ENCODE data around the gene CLEC11A. TPM values are rescaled to one million over a fixed set of nuclear protein-coding genes. Genes with fewer than 3 reads are reported as not detected.

CLEC11A gene
- total and polyA plus RNA-seq, 9 of the 15 experiments (the other 6 are each of a cell fraction or from before 2014, with no cell fraction given), result 0.39 to 43.9 (median 3.4) TPM

DNA sequence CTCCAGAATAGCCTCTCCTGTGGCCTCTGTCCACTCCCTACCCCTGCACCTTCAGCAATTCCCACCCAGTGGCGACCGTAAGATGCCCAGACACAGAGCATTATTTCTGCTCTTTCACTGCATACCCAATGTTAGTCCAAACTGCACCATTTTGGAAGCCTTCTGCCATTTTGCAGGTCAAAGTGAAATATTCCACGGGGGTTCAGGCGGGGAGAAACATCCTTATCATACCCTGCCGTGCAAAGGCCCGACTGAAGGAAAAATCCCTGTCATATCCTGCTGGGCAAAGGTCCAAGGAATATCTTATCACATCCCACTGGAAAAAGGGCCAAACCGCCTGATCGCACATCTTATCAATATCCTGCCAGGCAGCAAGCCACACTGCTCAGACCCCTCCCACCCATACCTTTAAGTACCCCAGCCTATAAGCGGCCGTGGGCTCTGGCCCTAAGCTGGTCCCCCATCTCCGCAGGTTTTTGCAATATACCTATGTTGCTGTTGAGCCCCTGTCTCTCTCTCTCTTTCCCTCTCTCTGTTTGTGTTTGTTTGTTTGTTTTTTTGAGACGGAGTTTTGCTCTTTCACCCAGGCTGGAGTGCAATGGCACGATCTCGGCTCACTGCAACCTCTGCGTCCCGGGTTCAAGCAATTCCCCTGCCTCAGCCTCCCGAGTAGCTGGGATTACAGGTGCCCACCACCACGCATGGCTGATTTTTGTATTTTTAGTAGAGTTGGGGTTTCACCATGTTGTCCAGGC is 18.2 kb downstream of the CLEC11A start (continued):
- TF ChIP-seq, protein P1, sequence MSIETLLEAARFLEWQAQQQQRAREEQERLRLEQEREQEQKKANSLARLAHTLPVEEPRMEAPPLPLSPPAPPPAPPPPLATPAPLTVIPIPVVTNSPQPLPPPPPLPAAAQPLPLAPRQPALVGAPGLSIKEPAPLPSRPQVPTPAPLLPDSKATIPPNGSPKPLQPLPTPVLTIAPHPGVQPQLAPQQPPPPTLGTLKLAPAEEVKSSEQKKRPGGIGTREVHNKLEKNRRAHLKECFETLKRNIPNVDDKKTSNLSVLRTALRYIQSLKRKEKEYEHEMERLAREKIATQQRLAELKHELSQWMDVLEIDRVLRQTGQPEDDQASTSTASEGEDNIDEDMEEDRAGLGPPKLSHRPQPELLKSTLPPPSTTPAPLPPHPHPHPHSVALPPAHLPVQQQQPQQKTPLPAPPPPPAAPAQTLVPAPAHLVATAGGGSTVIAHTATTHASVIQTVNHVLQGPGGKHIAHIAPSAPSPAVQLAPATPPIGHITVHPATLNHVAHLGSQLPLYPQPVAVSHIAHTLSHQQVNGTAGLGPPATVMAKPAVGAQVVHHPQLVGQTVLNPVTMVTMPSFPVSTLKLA (conservative IDR thresholded peaks at IDR 0.05), result 0 out of 4 replicates have a peak, but pooled peaks of 1 of the 2 experiments have one; percentile 34
- TF ChIP-seq ZNF311 (CRISPR knock-in tag; IDR thresholded peaks at IDR 0.05) (peak; percentile 55), SNIP1 (IDR thresholded peaks at IDR 0.05; ENCODE audit: low read depth) (no peak), SMAD3 (CRISPR knock-in tag; conservative IDR thresholded peaks at IDR 0.05) (no peak), ZBED1 (IDR thresholded peaks at IDR 0.05) (no peak), ZSCAN29 (IDR thresholded peaks at IDR 0.05) (no peak), CCNT2 (IDR thresholded peaks at IDR 0.05; ENCODE audit: borderline replicate concordance, extremely low read depth, insufficient read length, low read depth, low read length) (peak; percentile 85), SMARCE1 (IDR thresholded peaks at IDR 0.05) (peak; percentile 84), FOSL1 (tag; conservative IDR thresholded peaks at IDR 0.05) (peak; percentile 75), E2F3 (CRISPR knock-in tag; IDR thresholded peaks at IDR 0.05) (no peak), BRD9 (IDR thresholded peaks at IDR 0.05; ENCODE audit: low read depth, partially characterized antibody) (peak; percentile 55), RBM34 (IDR thresholded peaks at IDR 0.05; ENCODE audit: borderline replicate concordance, insufficient read depth, low read length) (no peak), SMARCA4 (IDR thresholded peaks at IDR 0.05) (peak; percentile 89), MBD2 (IDR thresholded peaks at IDR 0.05; ENCODE audit: borderline replicate concordance, low read depth) (0 out of 2 replicates have a peak, but pooled peaks have one; percentile 12), KLF1 (tag; IDR thresholded peaks at IDR 0.05) (no peak), YY1 (IDR thresholded peaks at IDR 0.05; ENCODE audit: borderline replicate concordance in 1 of 3, control insufficient read depth in 1 of 3, extremely low read depth in 1 of 3, insufficient read depth in 3 of 3, insufficient read length in 1 of 3, insufficient replicate concordance in 2 of 3, low read depth in 1 of 3, low read length in 2 of 3) (peak in 1 of 3 experiments; percentile 82), IRF2 (CRISPR knock-in tag; IDR thresholded peaks at IDR 0.05) (no peak), SMARCA5 (IDR thresholded peaks at IDR 0.05) (no peak), SP1 (CRISPR knock-in tag; IDR thresholded peaks at IDR 0.05) (peak; percentile 59; the same call in 1 of the 2 replicates)
- TF ChIP-seq, protein P2, sequence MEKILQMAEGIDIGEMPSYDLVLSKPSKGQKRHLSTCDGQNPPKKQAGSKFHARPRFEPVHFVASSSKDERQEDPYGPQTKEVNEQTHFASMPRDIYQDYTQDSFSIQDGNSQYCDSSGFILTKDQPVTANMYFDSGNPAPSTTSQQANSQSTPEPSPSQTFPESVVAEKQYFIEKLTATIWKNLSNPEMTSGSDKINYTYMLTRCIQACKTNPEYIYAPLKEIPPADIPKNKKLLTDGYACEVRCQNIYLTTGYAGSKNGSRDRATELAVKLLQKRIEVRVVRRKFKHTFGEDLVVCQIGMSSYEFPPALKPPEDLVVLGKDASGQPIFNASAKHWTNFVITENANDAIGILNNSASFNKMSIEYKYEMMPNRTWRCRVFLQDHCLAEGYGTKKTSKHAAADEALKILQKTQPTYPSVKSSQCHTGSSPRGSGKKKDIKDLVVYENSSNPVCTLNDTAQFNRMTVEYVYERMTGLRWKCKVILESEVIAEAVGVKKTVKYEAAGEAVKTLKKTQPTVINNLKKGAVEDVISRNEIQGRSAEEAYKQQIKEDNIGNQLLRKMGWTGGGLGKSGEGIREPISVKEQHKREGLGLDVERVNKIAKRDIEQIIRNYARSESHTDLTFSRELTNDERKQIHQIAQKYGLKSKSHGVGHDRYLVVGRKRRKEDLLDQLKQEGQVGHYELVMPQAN (IDR thresholded peaks at IDR 0.05; ENCODE audit: borderline replicate concordance), result no peak
- TF ChIP-seq, protein P3, sequence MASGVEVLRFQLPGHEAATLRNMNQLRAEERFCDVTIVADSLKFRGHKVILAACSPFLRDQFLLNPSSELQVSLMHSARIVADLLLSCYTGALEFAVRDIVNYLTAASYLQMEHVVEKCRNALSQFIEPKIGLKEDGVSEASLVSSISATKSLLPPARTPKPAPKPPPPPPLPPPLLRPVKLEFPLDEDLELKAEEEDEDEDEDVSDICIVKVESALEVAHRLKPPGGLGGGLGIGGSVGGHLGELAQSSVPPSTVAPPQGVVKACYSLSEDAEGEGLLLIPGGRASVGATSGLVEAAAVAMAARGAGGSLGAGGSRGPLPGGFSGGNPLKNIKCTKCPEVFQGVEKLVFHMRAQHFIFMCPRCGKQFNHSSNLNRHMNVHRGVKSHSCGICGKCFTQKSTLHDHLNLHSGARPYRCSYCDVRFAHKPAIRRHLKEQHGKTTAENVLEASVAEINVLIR (CRISPR knock-in tag; IDR thresholded peaks at IDR 0.05), result no peak
- TF ChIP-seq, protein P4, sequence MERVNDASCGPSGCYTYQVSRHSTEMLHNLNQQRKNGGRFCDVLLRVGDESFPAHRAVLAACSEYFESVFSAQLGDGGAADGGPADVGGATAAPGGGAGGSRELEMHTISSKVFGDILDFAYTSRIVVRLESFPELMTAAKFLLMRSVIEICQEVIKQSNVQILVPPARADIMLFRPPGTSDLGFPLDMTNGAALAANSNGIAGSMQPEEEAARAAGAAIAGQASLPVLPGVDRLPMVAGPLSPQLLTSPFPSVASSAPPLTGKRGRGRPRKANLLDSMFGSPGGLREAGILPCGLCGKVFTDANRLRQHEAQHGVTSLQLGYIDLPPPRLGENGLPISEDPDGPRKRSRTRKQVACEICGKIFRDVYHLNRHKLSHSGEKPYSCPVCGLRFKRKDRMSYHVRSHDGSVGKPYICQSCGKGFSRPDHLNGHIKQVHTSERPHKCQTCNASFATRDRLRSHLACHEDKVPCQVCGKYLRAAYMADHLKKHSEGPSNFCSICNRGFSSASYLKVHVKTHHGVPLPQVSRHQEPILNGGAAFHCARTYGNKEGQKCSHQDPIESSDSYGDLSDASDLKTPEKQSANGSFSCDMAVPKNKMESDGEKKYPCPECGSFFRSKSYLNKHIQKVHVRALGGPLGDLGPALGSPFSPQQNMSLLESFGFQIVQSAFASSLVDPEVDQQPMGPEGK (CRISPR knock-in tag; IDR thresholded peaks at IDR 0.05; ENCODE audit: borderline replicate concordance), result no peak
